Effector memory CD4-positive, alpha-beta T cell (primary cell): ENCODE results near the gene ATG101.

Experiments used
- DNase-seq, 3 donors: peaks; one replicate each; pipeline ENCODE4 v3.0.0-alpha.2; 2020
- H3K27ac ChIP-seq: 2 replicates; pipeline ENCODE4 v1.7.0; 2013; ENCODE audit warnings: mild to moderate bottlenecking, low read length, moderate library complexity; ENCODE audit not compliant: insufficient read depth, poor library complexity, severe bottlenecking
- H3K27me3 ChIP-seq: replicated peaks from 2 replicates; pipeline ENCODE4 v1.7.0; 2013; ENCODE audit warnings: mild to moderate bottlenecking, low read length; ENCODE audit not compliant: insufficient read depth, control insufficient read depth, poor library complexity, severe bottlenecking
- H3K36me3 ChIP-seq: 2 replicates; pipeline ENCODE4 v1.7.0; 2013; ENCODE audit warnings: mild to moderate bottlenecking, low read length, moderate library complexity; ENCODE audit not compliant: control insufficient read depth, insufficient read depth
- H3K4me1 ChIP-seq: 2 replicates; pipeline ENCODE4 v1.7.0; 2013; ENCODE audit warnings: low read length, mild to moderate bottlenecking; ENCODE audit not compliant: control insufficient read depth, insufficient read depth, poor library complexity, severe bottlenecking
- H3K4me3 ChIP-seq: 2 replicates; pipeline ENCODE4 v1.7.0; 2013; ENCODE audit warnings: low read length, low read depth, mild to moderate bottlenecking; ENCODE audit not compliant: insufficient read depth, poor library complexity, severe bottlenecking
- H3K9me3 ChIP-seq: 2 replicates; pipeline ENCODE4 v1.7.0; 2013; ENCODE audit warnings: mild to moderate bottlenecking, low read length, moderate library complexity; ENCODE audit not compliant: control insufficient read depth

ATG101 gene

DNA sequence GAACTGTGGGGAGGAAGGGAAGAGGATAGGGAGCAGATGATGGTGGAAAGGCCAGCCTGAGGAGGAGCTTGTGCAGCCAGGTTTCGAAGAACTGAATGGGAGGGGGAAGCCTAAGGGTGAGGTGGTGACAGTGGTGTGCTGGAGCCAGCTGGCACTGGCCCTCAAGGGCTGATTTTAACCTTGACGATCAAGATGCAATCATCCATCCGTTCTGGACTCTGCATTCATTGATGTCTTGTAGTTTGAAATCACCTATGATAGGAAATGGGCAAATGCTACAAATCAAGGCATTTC is 2.8 kb upstream of the ATG101 start:
- DNase-seq, result no peak
- peaks cover 20% of the 10 kb centered on the region for H3K4me1 ChIP-seq
- no peaks in the 10 kb centered on the region for H3K36me3 ChIP-seq
- H3K9me3 ChIP-seq, result no peaks in the 10 kb centered on the region
- no peak overlapping the region for H3K4me3 ChIP-seq
- no peak overlapping the region for H3K27ac ChIP-seq
- H3K27me3 ChIP-seq, result no peaks in the 10 kb centered on the region

DNA sequence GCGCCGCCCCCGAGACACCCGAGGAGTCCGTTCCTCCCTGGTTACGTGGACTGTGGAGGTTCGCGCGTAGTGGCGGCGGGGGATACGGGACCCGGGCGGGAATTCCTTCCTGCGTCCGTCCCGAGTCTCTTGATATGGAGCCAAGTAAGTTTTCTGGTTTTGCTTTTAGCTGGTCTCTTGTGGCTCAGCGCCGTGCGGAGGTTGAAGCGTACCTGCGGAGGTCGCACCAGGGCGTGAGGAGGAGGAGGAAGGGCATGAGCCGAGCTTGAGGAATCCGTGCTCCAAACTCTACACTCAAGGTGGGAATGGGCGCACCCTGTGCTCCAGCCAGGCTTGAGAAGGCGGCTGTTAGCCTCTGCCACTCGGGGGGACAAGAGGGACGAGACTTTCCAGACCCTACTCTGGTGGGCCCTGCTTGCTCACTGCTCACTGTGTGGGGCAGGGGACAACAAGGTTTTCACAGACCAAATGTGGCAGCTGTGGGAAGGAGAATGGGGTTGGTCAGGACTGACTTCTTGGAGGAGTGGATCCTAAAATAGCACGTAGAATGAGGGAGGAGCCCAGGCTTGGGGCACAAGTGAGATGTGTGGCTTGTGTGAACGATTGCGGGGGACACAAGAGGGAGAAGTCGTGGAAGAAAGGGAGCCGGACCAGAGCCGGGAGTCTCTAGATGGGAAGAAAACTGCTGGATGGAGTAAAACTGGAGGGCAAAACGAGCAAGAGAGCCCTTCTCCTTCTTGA is 577 bp downstream of the ATG101 start:
- peaks cover 20% of the 10 kb centered on the region for H3K4me1 ChIP-seq
- no peak for DNase-seq
- peaks cover 22% of the 10 kb centered on the region for H3K36me3 ChIP-seq
- H3K9me3 ChIP-seq, result no peaks in the 10 kb centered on the region
- no peaks in the 10 kb centered on the region for H3K27me3 ChIP-seq
- peak overlapping the region; percentile 99 for H3K4me3 ChIP-seq
- H3K27ac ChIP-seq, result peak overlapping the region; percentile 90

DNA sequence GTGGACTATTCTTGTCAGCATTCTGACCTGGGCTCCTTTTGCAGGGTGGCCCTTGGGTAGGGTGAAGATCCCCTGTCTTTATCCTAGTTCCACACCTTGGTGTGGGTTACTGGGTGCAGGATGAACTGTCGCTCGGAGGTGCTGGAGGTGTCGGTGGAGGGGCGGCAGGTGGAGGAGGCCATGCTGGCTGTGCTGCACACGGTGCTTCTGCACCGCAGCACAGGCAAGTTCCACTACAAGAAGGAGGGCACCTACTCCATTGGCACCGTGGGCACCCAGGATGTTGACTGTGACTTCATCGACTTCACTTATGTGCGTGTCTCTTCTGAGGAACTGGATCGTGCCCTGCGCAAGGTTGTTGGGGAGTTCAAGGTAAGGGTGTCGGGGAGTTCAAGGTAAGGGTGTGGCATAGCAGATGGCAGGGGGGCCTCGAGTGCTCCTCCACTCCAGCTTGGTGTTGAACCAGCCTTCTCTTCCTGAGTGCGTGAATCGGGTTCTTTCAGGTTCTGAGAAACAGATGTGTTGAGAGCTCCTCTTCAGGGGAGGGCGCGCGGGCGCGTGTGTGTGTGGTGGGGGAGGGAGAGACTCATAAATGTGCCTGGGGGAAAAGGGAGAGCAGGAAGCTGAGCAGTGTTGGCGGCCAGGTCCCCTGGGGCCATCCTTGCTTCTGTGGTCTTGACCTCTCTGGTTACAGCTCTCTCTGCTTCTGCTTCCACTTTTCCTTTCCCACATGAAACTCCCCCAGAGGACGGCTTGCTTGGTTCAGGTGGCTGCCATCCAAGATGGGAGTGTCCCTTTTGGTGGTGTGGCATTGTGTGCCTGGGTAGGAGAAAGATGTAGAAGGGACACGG is 4.0 kb downstream of the ATG101 start:
- peaks cover 51% of the 10 kb centered on the region for H3K36me3 ChIP-seq
- H3K9me3 ChIP-seq, result no peaks in the 10 kb centered on the region
- no peaks in the 10 kb centered on the region for H3K27me3 ChIP-seq
- H3K27ac ChIP-seq, result no peak overlapping the region
- DNase-seq, result no peak
- H3K4me1 ChIP-seq, result peaks cover 20% of the 10 kb centered on the region
- no peak overlapping the region for H3K4me3 ChIP-seq

DNA sequence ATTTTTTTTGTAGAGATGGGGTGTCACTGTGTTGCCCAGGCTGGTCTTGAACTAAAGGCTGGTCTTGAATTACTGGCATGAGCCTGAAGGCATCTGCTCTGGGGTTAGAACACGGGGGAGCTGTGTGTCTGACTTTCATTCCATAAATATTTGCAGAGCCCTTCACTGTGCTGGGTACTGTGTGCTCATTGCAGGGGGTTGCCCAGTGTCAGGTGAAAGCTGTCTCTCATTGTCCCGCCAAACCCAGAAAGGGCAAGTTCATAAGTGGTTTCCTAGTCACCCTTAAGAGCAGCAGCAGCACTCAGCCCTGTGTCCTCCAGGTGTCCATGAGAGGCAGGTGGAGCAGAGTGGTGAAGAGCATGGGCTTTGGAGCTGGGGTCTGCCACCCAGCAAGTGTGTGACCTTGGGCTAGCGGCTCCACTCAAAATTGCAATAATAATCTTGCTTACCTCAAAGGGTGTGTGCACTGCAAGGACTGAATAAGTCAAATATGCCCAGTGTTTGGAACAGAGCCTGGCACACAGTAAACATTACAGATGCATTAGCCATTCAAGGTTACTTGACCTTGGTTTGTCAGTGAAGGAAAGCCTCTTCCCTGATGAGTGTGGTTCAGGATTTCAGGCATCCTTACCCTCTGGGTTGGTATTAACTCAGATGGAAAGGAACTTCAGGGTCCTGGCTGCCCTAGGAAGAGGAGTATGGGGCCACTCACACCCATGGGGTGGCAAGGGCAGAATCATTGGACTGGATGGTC is 5.4 kb downstream of the ATG101 start:
- Histone ChIP-seq H3K27me3 (no peaks in the 10 kb centered on the region), H3K9me3 (no peaks in the 10 kb centered on the region), H3K4me1 (peaks cover 15% of the 10 kb centered on the region), H3K4me3 (no peak overlapping the region), H3K36me3 (peaks cover 52% of the 10 kb centered on the region), H3K27ac (no peak overlapping the region)
- DNase-seq, result no peak

DNA sequence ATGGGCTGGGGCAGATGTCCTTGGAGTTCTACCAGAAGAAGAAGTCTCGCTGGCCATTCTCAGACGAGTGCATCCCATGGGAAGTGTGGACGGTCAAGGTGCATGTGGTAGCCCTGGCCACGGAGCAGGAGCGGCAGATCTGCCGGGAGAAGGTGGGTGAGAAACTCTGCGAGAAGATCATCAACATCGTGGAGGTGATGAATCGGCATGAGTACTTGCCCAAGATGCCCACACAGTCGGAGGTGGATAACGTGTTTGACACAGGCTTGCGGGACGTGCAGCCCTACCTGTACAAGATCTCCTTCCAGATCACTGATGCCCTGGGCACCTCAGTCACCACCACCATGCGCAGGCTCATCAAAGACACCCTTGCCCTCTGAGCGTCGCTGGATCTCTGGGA is 7.0 kb downstream of the ATG101 start:
- peaks cover 52% of the 10 kb centered on the region for H3K36me3 ChIP-seq
- H3K9me3 ChIP-seq, result no peaks in the 10 kb centered on the region
- DNase-seq, result no peak
- peaks cover 6% of the 10 kb centered on the region for H3K4me1 ChIP-seq
- H3K27ac ChIP-seq, result no peak overlapping the region
- H3K4me3 ChIP-seq, result no peak overlapping the region
- H3K27me3 ChIP-seq, result no peaks in the 10 kb centered on the region

DNA sequence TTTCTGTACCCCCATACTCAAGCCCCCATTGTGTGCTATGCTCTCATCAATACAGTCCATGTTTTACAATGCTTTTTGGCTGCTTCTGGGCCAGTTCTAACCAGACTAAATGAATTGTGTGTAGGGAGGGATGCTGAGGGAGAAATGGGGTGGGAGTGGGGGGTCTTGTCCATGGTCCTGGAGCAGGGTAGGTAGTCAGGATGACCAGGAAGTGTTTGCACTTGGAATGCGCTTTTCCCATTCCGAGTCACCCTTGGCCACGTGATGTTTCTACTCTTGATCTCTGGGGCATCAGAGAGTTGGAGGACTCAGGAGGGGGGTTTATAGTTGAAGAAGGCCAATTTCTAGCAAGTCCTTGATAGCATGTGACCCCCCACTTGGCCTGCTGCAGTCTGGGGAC is 8.5 kb downstream of the ATG101 start:
- Histone ChIP-seq H3K27me3 (no peaks in the 10 kb centered on the region), H3K36me3 (peaks cover 49% of the 10 kb centered on the region), H3K4me3 (no peak overlapping the region), H3K9me3 (no peaks in the 10 kb centered on the region), H3K27ac (no peak overlapping the region), H3K4me1 (peaks cover 6% of the 10 kb centered on the region)
- DNase-seq, result no peak

DNA sequence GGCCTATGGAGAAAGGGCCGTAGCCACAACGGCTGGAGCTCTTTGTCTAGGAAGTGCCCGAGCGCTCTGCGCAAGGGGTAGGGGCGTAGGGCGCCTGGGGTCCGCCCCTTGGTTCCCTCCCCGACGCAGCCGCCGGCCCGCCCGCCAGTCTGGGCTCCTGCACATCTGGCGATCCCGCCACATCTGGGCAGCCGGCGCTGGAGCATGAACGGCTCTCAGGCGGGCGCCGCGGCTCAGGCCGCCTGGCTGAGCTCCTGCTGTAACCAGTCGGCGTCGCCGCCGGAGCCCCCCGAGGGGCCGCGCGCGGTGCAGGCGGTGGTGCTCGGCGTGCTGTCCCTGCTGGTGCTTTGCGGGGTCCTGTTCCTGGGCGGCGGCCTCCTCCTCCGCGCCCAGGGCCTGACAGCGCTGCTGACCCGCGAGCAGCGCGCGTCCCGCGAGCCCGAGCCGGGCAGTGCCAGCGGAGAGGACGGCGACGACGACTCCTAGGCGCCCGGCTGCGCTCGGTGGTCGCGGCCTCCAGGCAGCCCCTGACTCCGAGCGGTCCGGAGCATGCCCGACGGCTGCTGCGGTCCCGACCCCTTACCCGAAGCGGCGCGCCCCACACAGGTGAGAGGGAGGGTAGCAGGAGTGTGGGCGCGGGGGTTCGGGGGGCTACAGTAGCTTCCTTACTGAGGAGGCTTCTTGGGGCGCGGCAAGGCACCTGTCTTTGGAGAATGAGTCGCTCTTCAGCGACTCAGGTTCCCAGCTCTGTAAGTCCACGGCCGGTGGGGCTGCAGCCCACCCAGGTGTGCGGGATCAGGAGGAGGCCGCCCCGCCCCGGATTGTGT is 10.0 kb downstream of the ATG101 start, which contains the start of gene SMIM41:
SMIM41 (plus strand) TSS at position 129 of the 827 bp plus-strand sequence; CDS start at position 205, 76 bp downstream.
- Histone ChIP-seq H3K4me3 (no peak within 1 kb of the TSS), H3K27ac (no peak within 1 kb of the TSS), H3K4me1 (peaks cover 6% of the 10 kb centered on the region), H3K36me3 (peaks cover 35% of the 10 kb centered on the region), H3K9me3 (no peaks in the 10 kb centered on the region), H3K27me3 (no peaks in the 10 kb centered on the region)
- DNase-seq, result no peak

DNA sequence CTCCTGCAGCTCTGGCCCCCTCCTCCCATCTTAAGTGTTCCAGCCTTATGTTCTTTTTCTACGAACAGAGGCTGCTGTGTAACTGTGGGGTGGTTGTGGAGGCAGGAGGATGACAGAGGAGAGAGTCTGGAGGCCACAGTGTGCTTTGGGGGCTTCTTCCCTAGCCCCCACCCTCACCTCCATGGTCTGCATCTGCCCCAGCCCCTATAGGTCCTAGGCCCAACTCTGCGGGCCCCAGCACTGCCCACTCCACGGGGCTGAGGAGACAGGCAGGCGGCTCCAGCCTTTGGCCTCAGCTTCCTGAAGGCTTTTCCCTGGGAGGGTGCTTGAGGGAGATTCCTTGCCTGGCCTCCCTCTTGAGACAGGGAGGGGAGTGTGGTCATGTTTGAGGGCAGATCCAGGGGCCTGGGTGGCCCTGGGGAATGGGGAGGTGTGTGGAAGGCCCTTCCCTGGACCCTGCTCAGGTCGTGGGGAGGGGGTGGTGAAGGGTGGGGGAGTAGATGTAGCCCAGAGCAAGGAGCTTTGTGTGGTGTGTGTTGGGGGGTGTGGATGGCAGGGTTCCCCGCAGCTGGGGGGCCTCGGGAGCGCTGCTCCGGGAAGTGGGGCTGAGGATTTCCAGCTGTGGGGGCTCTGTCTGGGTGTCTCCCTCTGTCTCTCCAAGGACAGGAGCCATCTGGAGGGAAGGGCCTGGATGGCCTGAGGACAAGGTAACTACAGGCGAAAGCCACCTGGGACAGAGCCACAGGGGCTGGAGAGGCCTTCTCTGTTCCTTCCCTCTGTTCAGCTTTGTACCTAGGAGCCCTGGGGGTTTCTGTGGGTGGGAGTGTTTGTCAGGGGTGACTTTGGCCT is 10.8 kb downstream of the ATG101 start:
- H3K9me3 ChIP-seq, result no peaks in the 10 kb centered on the region
- no peak for DNase-seq
- no peak overlapping the region for H3K4me3 ChIP-seq
- peaks cover 6% of the 10 kb centered on the region for H3K4me1 ChIP-seq
- peaks cover 28% of the 10 kb centered on the region for H3K36me3 ChIP-seq
- H3K27ac ChIP-seq, result no peak overlapping the region
- H3K27me3 ChIP-seq, result no peaks in the 10 kb centered on the region

DNA sequence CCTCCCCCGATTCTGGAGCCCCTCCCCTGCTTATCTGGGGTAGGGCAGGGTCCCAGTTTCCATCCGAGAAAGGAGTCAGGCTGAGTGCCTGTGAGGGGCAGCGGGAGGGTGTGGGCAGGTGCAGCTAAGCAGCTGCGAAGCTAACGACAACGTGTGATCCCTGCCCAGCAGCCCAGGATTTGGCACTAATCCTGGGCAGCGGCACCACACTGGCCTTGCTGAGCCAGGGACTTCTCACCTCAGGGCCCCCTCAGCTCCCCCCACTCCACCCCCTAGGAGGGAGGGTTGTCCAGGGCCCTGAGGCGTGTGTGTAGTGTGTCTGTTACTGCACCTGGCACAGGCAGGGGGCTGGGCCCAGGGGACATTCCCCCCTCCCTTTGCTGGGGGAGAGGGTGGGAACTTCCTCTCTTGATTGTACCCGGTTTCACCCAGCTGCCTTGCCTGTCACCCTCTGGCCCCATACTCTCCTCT is 11.5 kb downstream of the ATG101 start:
- Histone ChIP-seq H3K4me1 (peaks cover 6% of the 10 kb centered on the region), H3K27ac (no peak overlapping the region), H3K4me3 (no peak overlapping the region), H3K36me3 (peaks cover 21% of the 10 kb centered on the region), H3K27me3 (no peaks in the 10 kb centered on the region), H3K9me3 (no peaks in the 10 kb centered on the region)
- DNase-seq, result no peak
